Measurements from ENCODE around the gene COPS3. TPM values are rescaled to one million over a fixed set of nuclear protein-coding genes. Genes with fewer than 3 reads are reported as not detected.

Gene COPS3
- total RNA-seq, 1 donor from 2014 or later, result 52.7 TPM

GRCh38 chr17:17220529-17220928, 60.5 kb downstream of the COPS3 start:
- TF ChIP-seq, protein P1, sequence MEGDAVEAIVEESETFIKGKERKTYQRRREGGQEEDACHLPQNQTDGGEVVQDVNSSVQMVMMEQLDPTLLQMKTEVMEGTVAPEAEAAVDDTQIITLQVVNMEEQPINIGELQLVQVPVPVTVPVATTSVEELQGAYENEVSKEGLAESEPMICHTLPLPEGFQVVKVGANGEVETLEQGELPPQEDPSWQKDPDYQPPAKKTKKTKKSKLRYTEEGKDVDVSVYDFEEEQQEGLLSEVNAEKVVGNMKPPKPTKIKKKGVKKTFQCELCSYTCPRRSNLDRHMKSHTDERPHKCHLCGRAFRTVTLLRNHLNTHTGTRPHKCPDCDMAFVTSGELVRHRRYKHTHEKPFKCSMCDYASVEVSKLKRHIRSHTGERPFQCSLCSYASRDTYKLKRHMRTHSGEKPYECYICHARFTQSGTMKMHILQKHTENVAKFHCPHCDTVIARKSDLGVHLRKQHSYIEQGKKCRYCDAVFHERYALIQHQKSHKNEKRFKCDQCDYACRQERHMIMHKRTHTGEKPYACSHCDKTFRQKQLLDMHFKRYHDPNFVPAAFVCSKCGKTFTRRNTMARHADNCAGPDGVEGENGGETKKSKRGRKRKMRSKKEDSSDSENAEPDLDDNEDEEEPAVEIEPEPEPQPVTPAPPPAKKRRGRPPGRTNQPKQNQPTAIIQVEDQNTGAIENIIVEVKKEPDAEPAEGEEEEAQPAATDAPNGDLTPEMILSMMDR (IDR thresholded peaks at IDR 0.05; ENCODE audit: unreplicated experiment), result no peak
- no peak overlapping the region for H3K27ac Mint-ChIP-seq (ENCODE audit: unreplicated experiment)
- no peak overlapping the region for H3K4me3 Mint-ChIP-seq (ENCODE audit: unreplicated experiment)
- no peak for DNase-seq (ENCODE audit: low spot score)
- H3K9me3 Mint-ChIP-seq (ENCODE audit: unreplicated experiment), result no peaks in the 10 kb centered on the region
- no peaks in the 10 kb centered on the region for H3K4me1 Mint-ChIP-seq (ENCODE audit: unreplicated experiment)
- H3K27me3 Mint-ChIP-seq (ENCODE audit: unreplicated experiment), result peaks cover 13% of the 10 kb centered on the region
- H3K36me3 Mint-ChIP-seq (ENCODE audit: low read depth, unreplicated experiment), result peaks cover 57% of the 10 kb centered on the region

DNA sequence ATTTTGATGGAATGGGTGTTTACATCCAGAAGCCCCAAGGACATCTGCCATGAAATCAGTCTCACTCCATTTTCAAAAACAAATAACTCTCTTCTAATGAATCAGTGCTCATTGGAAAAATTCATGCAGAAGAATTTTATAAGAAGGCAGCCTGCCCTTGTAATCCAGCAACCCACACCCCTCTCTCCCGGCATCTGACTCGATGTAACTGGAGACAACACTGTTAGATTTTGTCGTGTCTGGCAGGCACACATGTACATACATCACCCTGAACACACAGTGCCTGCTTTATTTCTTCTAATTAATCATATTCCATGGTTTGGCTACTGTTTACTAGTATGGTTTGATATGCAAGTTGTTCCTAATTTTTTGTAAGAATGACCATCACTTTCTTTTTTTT, 63.1 kb downstream of the COPS3 start:
- TF ChIP-seq, protein P1 (IDR thresholded peaks at IDR 0.05; ENCODE audit: unreplicated experiment), result no peak
- DNase-seq (ENCODE audit: low spot score), result no peak
- H3K27ac Mint-ChIP-seq (ENCODE audit: unreplicated experiment), result peak overlapping the region; percentile 25
- H3K9me3 Mint-ChIP-seq (ENCODE audit: unreplicated experiment), result no peaks in the 10 kb centered on the region
- no peaks in the 10 kb centered on the region for H3K4me1 Mint-ChIP-seq (ENCODE audit: unreplicated experiment)
- H3K4me3 Mint-ChIP-seq (ENCODE audit: unreplicated experiment), result peak overlapping the region; percentile 84
- peaks cover 49% of the 10 kb centered on the region for H3K36me3 Mint-ChIP-seq (ENCODE audit: low read depth, unreplicated experiment)
- H3K27me3 Mint-ChIP-seq (ENCODE audit: unreplicated experiment), result peaks cover 10% of the 10 kb centered on the region

GRCh38 chr17:17216776-17217175, 64.3 kb downstream of the COPS3 start:
- Mint-ChIP-seq H3K9me3 (ENCODE audit: unreplicated experiment) (no peaks in the 10 kb centered on the region), H3K4me3 (ENCODE audit: unreplicated experiment) (peak overlapping the region; percentile 26), H3K4me1 (ENCODE audit: unreplicated experiment) (no peaks in the 10 kb centered on the region), H3K36me3 (ENCODE audit: low read depth, unreplicated experiment) (peaks cover 46% of the 10 kb centered on the region), H3K27ac (ENCODE audit: unreplicated experiment) (no peak overlapping the region), H3K27me3 (ENCODE audit: unreplicated experiment) (peaks cover 7% of the 10 kb centered on the region)
- TF ChIP-seq, protein P1 (IDR thresholded peaks at IDR 0.05; ENCODE audit: unreplicated experiment), result no peak
- no peak for DNase-seq (ENCODE audit: low spot score)

DNA sequence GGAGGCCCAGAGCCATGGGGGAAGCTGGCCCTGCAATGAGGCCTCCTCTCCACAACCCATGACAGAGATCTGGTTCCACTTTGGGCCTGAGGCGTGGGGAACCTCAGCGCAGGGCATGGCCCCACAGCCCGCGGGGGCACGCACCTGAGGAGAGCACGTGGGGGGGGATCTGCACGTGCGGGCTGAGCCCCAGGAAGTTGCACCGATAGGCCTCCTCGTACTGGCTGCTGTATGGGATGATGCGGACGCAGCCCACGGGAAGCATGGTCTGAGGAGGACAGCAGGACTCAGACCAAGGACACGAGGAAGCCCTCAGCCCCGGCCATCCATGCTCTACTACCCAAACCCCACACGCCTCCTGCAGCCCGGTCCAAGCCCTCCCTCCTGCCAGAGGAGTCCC, 64.8 kb downstream of the COPS3 start:
- no peak for DNase-seq (ENCODE audit: low spot score)
- Mint-ChIP-seq H3K9me3 (ENCODE audit: unreplicated experiment) (no peaks in the 10 kb centered on the region), H3K4me3 (ENCODE audit: unreplicated experiment) (no peak overlapping the region), H3K27ac (ENCODE audit: unreplicated experiment) (no peak overlapping the region), H3K27me3 (ENCODE audit: unreplicated experiment) (peaks cover 6% of the 10 kb centered on the region), H3K36me3 (ENCODE audit: low read depth, unreplicated experiment) (peaks cover 42% of the 10 kb centered on the region), H3K4me1 (ENCODE audit: unreplicated experiment) (no peaks in the 10 kb centered on the region)
- TF ChIP-seq, protein P1 (IDR thresholded peaks at IDR 0.05; ENCODE audit: unreplicated experiment), result no peak

GRCh38 chr17:17215575-17215974, 65.5 kb downstream of the COPS3 start:
- Mint-ChIP-seq H3K4me3 (ENCODE audit: unreplicated experiment) (peak overlapping the region; percentile 37), H3K27ac (ENCODE audit: unreplicated experiment) (no peak overlapping the region)
- DNase-seq (ENCODE audit: low spot score), result no peak

More at GRCh38 chr17:17215575-17215974, 65.5 kb downstream of the COPS3 start:
- H3K4me1 Mint-ChIP-seq (ENCODE audit: unreplicated experiment), result no peaks in the 10 kb centered on the region
- TF ChIP-seq, protein P1 (IDR thresholded peaks at IDR 0.05; ENCODE audit: unreplicated experiment), result no peak
- H3K36me3 Mint-ChIP-seq (ENCODE audit: low read depth, unreplicated experiment), result peaks cover 37% of the 10 kb centered on the region
- H3K27me3 Mint-ChIP-seq (ENCODE audit: unreplicated experiment), result peaks cover 6% of the 10 kb centered on the region
- no peaks in the 10 kb centered on the region for H3K9me3 Mint-ChIP-seq (ENCODE audit: unreplicated experiment)
